DND-41 (cell line): ENCODE data around the gene OR10J1.

Source experiments
- CTCF ChIP-seq: IDR thresholded peaks from 2 replicates; pipeline ENCODE4 v1.5.1; 2012; ENCODE audit warnings: borderline replicate concordance, low read length, moderate library complexity, mild to moderate bottlenecking; ENCODE audit not compliant: poor library complexity, severe bottlenecking; ENCODE audit errors: extremely low read depth
- EZH2 ChIP-seq: IDR thresholded peaks from 3 replicates; pipeline ENCODE4 v1.6.1; 2012; ENCODE audit warnings: borderline replicate concordance, low read depth, mild to moderate bottlenecking, moderate library complexity, low read length, inconsistent platforms; ENCODE audit not compliant: severe bottlenecking

DNA sequence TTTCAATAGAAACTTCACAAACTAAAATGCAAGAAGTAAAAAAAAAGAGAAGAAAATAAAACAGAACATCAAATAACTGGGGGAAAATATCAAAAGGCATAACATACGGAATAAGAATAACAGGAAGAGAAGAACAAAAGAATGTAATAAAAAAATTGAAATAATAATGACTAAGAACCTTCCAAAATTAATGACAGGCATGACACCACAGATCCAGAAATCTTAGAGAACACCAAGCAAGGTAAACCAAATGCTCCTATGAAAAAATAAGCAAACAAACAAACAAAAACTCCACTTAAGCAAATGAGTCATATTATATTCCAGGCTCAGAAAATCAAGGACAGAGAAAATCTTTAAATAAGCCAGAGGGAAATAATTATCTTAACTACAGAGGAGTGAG, 8.7 kb downstream of the OR10J1 start:
- TF ChIP-seq CTCF (no peak), EZH2 (no peak)
